ENCODE data around the gene TTC17.
"Not testable (repeated sequence)": the region's sequence is repeated elsewhere in the genome, so short reads cannot be mapped to it uniquely, and the experiment has no call there.

The TTC17 gene, protein sequence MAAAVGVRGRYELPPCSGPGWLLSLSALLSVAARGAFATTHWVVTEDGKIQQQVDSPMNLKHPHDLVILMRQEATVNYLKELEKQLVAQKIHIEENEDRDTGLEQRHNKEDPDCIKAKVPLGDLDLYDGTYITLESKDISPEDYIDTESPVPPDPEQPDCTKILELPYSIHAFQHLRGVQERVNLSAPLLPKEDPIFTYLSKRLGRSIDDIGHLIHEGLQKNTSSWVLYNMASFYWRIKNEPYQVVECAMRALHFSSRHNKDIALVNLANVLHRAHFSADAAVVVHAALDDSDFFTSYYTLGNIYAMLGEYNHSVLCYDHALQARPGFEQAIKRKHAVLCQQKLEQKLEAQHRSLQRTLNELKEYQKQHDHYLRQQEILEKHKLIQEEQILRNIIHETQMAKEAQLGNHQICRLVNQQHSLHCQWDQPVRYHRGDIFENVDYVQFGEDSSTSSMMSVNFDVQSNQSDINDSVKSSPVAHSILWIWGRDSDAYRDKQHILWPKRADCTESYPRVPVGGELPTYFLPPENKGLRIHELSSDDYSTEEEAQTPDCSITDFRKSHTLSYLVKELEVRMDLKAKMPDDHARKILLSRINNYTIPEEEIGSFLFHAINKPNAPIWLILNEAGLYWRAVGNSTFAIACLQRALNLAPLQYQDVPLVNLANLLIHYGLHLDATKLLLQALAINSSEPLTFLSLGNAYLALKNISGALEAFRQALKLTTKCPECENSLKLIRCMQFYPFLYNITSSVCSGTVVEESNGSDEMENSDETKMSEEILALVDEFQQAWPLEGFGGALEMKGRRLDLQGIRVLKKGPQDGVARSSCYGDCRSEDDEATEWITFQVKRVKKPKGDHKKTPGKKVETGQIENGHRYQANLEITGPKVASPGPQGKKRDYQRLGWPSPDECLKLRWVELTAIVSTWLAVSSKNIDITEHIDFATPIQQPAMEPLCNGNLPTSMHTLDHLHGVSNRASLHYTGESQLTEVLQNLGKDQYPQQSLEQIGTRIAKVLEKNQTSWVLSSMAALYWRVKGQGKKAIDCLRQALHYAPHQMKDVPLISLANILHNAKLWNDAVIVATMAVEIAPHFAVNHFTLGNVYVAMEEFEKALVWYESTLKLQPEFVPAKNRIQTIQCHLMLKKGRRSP

DNA sequence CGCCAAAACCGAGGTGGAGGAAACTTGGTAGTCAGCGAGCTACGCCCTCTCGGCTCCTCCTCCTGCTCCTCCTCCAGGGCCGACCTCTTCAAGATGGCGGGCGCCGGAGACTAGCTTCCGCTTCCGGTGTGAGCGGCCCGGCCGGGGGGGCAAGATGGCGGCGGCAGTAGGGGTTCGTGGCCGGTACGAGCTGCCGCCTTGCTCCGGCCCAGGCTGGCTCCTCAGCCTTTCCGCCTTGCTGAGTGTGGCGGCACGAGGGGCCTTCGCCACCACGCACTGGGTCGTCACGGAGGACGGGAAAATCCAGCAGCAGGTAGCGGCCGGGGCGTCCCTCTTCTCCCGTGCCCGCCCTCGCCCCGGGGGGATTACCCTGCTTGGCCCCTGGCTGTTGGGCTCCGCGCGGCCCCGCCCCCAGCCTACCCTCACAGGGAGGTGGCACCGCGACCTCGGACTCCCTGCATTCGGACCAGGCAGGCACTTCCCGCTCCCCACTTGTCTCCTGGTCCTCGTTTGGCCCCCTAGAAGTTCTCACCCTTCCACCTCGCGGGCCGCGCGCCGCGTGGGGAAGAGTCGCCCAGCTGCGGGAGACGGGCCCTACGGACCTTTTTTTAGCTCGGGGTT is at the start of gene TTC17:
Gene TTC17 (plus strand): TSS at position 120 of the 621 bp plus-strand sequence. CDS start 35 bp downstream, at position 155.
- Mint-ChIP-seq H3K4me3 (peak within 1 kb of the TSS; percentile 90), H3K27ac (peak within 1 kb of the TSS; percentile 97), H3K4me1 (peaks cover 34% of the 10 kb centered on the region), H3K36me3 (peaks cover 19% of the 10 kb centered on the region), H3K9me3 (no peaks in the 10 kb centered on the region)
- ATAC-seq (peak; percentile 96), DNase-seq (ENCODE audit: low spot score in 2 of 2) (peak; percentile 92 to 96)

DNA sequence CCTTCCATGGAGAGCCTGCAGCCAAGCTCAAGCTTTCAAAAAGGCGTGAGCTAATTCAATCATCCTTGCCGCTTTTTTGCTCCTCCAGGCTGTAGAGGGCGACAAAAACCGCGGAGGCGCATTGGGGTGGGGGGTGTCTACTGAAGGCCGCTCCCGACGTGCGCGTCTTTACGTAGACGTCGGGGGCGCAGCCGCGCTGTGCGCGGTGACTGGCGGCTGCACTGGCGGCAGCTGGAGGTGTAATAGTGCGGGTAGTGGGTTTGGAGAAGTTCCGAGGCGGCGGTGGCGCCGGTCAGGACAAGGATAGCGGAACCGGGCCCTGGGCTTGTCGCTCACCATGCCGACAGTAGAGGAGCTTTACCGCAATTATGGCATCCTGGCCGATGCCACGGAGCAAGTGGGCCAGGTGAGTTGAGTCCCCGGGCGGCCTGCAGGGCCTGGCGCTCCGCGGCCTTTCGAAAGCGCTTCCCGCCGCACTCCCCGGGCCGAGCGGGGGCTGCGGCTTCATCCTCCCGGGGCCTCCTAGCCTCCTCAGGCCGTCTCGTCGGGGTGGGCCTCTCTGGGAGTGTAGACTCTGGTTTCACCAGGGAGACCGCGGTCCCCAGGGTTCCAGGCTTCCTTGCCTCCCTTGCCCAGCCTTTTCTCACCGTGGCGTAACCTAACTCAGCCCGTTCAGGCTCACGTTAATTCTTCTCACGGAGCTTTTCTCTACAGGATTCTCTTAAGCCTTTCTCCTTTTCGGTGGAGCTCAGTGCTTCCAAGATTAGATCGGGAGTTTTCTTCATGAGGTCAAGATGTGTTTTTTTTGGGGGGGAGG is 46.7 kb upstream of the TTC17 start, which contains the start of gene API5:
Gene API5 (plus strand): TSS at position 206 of the 817 bp plus-strand sequence. CDS start 132 bp downstream, at position 338.
- H3K4me1 Mint-ChIP-seq: peaks cover 39% of the 10 kb centered on the region
- H3K4me3 Mint-ChIP-seq: peak within 1 kb of the TSS; percentile 95
- DNase-seq (ENCODE audit: low spot score in 2 of 2) (peak; percentile 83 to 94), ATAC-seq (peak; percentile 95)
- H3K27ac Mint-ChIP-seq: peak within 1 kb of the TSS; percentile 97
- H3K36me3 Mint-ChIP-seq: peaks cover 29% of the 10 kb centered on the region
- no peaks in the 10 kb centered on the region for H3K9me3 Mint-ChIP-seq

DNA sequence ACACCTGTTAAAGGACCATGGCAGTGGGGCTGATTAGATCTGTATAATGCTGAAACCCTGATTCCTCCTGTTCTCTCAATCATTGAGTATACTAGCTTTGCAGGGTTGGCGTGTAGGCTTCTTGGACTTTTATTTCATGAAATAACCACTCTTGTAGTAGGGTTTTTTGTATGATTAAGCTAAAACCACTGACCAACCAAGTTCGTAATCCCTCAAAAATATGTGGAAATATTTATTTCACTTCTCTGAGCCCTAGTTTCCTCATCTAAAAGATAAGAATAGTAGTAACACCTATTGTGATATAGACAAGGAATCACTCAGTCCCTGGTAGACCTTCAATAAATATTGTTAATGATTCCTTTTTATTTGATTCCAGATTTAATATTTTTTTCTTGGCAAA is 42.8 kb upstream of the TTC17 start:
- Mint-ChIP-seq H3K9me3 (no peaks in the 10 kb centered on the region), H3K36me3 (peaks cover 69% of the 10 kb centered on the region), H3K27ac (peak overlapping the region; percentile 52), H3K4me3 (peak overlapping the region; percentile 24), H3K4me1 (peaks cover 39% of the 10 kb centered on the region)
- ATAC-seq: no peak
- no peak for DNase-seq (ENCODE audit: low spot score in 2 of 2)

DNA sequence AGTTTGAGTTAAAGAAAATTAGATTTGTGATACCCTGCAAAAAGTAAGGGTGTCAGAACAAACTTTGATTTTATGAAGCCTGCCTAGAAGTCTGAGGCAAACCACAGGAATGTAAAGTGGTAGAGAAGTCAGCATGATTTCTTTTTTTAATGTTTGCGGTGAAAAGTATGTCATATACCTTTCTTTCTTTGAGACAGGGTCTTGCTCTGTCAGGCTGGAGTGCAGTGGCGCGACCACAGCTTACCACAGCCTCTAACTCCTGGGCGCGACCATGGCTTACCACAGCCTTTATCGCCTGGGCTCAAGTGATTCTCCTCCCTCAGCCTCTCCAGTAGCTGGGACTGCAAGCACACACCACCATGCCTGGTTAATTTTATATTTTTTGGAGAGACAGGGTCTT is 42.3 kb upstream of the TTC17 start:
- peak overlapping the region; percentile 24 for H3K4me3 Mint-ChIP-seq
- DNase-seq (ENCODE audit: low spot score in 2 of 2): peak in 1 of 2 donors; percentile 68
- peak; percentile 72 for ATAC-seq
- no peaks in the 10 kb centered on the region for H3K9me3 Mint-ChIP-seq
- H3K27ac Mint-ChIP-seq: peak overlapping the region; percentile 52
- peaks cover 74% of the 10 kb centered on the region for H3K36me3 Mint-ChIP-seq
- peaks cover 39% of the 10 kb centered on the region for H3K4me1 Mint-ChIP-seq

DNA sequence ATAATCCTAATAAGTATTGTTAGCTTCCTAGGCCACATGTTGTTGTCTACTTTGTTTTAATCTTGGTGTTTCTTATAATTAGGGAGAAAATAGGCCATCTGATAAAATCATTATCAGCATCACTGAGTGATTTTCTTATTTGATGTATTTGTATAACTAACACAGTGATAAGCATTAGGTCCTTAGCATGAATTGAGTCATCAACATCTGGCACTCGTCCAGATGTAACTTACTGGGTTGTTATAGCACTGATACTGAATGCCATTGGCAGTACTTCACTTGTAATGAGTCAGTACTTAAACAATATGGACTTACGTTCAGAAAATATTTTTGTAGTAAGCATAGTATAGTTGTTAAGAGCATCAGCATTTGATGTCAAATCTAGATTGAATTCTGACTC is 30.7 kb upstream of the TTC17 start:
- ATAC-seq (no peak), DNase-seq (ENCODE audit: low spot score in 2 of 2) (no peak)
- Mint-ChIP-seq H3K36me3 (peaks cover 100% of the 10 kb centered on the region), H3K4me3 (no peak overlapping the region), H3K27ac (no peak overlapping the region), H3K4me1 (no peaks in the 10 kb centered on the region), H3K9me3 (no peaks in the 10 kb centered on the region)

DNA sequence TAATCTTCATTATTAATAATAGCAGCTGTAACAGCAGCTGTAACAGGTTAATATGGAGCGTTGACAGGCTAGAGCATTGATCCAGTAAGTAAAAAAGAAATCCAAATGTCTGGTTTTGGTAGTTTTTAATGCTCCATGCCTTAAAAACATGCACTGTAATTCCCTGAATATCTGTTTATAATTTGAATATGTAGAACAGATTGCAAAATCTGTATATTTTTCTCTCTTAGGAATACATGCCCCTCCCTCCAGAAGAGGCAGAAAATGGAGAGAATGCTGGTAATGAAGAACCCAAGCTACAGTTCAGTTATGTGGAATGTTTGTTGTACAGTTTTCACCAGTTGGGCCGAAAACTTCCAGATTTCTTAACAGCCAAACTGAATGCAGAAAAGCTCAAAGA is 30.2 kb upstream of the TTC17 start:
- H3K36me3 Mint-ChIP-seq: peaks cover 100% of the 10 kb centered on the region
- DNase-seq (ENCODE audit: low spot score in 2 of 2) (no peak), ATAC-seq (no peak)
- no peak overlapping the region for H3K4me3 Mint-ChIP-seq
- H3K9me3 Mint-ChIP-seq: no peaks in the 10 kb centered on the region
- no peak overlapping the region for H3K27ac Mint-ChIP-seq
- no peaks in the 10 kb centered on the region for H3K4me1 Mint-ChIP-seq

DNA sequence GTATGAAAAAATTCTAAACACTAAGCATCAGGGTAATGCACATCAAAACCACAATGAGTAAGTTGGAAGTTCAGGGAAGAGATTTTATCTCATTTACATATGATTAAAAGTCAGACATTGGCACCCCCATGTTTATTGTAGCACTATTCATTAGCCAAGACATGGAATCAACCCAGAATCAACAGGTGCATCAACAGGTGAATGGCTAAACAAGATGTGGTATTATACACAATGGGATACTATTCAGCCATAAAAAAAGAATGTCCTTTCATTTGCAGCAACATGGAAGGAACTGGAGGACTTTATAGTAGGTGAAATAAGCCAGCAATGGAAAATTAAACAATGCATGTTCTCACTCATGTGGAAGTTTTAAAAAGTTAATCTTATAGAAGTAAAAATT is 17.6 kb upstream of the TTC17 start:
- no peak overlapping the region for H3K4me3 Mint-ChIP-seq
- ATAC-seq (no peak), DNase-seq (ENCODE audit: low spot score in 2 of 2) (no peak)
- no peak overlapping the region for H3K27ac Mint-ChIP-seq
- H3K4me1 Mint-ChIP-seq: no peaks in the 10 kb centered on the region
- H3K9me3 Mint-ChIP-seq: no peaks in the 10 kb centered on the region
- H3K36me3 Mint-ChIP-seq: peaks cover 65% of the 10 kb centered on the region

DNA sequence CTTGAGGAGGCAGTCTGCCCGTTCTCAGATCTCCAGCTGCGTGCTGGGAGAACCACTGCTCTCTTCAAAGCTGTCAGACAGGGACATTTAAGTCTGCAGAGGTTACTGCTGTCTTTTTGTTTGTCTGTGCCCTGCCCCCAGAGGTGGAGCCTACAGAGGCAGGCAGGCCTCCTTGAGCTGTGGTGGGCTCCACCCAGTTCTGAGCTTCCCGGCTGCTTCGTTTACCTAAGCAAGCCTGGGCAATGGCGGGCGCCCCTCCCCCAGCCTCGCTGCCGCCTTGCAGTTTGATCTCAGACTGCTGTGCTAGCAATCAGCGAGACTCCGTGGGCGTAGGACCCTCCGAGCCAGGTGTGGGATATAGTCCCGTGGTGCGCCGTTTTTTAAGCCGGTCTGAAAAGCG is 7.3 kb upstream of the TTC17 start:
- H3K4me1 Mint-ChIP-seq; H3K27ac Mint-ChIP-seq; ATAC-seq; H3K9me3 Mint-ChIP-seq; H3K36me3 Mint-ChIP-seq; DNase-seq (ENCODE audit: low spot score in 2 of 2); H3K4me3 Mint-ChIP-seq: not testable (repeated sequence)

DNA sequence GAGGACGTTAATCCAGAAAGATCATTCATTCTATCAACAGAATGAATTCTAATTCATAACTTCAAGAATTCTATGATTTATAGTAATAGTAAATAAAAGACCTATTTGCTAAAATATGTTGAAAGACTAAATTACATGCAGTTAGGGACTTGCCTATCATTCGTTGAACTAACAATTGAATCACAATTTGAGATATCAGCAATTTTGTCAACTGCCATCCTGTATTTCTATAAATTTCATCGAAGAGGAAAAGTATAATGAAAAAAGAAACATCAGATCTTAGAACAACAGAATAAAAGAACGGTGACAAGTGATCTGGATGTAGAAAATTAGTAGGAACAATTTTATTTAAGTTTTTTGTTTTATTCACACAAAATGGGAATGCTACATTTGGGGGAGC is 4.4 kb upstream of the TTC17 start:
- Mint-ChIP-seq H3K36me3 (peaks cover 11% of the 10 kb centered on the region), H3K4me1 (peaks cover 13% of the 10 kb centered on the region), H3K9me3 (no peaks in the 10 kb centered on the region), H3K4me3 (no peak overlapping the region), H3K27ac (no peak overlapping the region)
- no peak for DNase-seq (ENCODE audit: low spot score in 2 of 2)
- ATAC-seq: no peak

DNA sequence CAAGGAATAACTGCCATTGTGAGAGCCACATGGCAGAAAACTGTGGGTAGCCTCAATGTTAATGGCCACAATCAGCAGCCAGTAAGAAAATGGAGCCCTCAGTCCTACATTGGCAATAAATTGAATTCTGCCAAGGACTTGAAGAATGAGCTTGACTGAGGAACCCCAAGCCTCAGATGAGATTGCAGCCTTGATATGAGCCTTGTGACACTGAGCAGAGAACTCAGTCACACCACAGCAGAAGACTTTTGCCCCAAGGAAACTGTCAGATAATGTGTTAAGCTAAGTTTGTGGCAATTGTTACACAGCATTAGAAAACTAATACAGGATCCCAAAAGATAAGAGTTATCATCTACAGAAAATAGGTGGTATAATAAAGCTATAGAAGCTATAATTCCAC is 2.4 kb upstream of the TTC17 start:
- Mint-ChIP-seq H3K9me3 (no peaks in the 10 kb centered on the region), H3K4me1 (peaks cover 28% of the 10 kb centered on the region), H3K27ac (no peak overlapping the region), H3K36me3 (peaks cover 15% of the 10 kb centered on the region), H3K4me3 (no peak overlapping the region)
- no peak for DNase-seq (ENCODE audit: low spot score in 2 of 2)
- no peak for ATAC-seq

DNA sequence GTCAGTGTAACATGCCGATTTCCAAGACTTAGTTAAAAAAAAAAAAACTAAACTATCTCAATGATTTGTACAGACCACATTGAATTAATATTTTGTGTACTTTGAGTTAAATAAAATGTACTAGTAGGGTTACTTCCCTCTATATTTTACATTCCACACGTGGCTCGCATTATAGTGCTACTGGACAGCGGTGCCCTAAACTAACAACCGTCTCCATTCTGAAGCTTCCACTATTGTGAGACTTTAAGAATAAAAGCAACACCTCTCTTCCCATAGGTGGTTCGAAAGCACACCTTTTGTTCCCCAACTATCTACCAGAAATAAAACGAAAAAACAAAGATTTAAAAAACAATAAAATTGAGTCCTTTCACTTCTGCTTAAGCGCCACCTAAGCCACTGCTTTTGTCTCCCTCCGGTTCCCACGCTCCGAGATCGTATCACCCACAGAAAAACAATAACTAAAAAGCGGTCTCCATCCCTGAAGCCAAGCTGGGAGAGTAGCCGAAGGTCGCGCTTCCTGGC is 380 bp upstream of the TTC17 start:
- ATAC-seq: no peak
- Mint-ChIP-seq H3K9me3 (no peaks in the 10 kb centered on the region), H3K36me3 (peaks cover 15% of the 10 kb centered on the region), H3K27ac (peak overlapping the region; percentile 97), H3K4me1 (peaks cover 28% of the 10 kb centered on the region), H3K4me3 (peak overlapping the region; percentile 90)
- DNase-seq (ENCODE audit: low spot score in 2 of 2): no peak

DNA sequence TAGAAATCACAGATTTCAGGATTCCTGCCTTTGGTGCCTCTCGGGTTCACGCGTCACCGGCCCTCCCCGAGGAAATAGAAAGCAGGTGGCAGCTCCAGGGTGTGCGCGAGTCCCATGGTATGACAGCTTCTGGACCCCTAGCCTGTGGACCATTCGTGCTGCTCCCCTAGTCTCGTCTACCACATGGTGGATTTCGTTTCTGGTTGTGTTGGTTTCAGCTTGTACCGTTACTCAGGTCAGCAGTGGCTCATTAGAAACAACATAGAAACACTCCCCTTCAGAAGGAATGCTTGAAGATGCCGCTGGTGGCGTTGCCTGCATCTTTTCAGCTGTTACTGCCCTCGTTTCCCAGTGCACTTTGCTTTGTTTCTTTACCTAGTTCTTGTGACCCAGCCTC is 700 bp downstream of the TTC17 start:
- H3K4me3 Mint-ChIP-seq: peak overlapping the region; percentile 90
- H3K36me3 Mint-ChIP-seq: peaks cover 24% of the 10 kb centered on the region
- H3K4me1 Mint-ChIP-seq: peaks cover 34% of the 10 kb centered on the region
- H3K27ac Mint-ChIP-seq: peak overlapping the region; percentile 97
- DNase-seq (ENCODE audit: low spot score in 2 of 2) (no peak), ATAC-seq (peak; percentile 66)
- H3K9me3 Mint-ChIP-seq: no peaks in the 10 kb centered on the region

DNA sequence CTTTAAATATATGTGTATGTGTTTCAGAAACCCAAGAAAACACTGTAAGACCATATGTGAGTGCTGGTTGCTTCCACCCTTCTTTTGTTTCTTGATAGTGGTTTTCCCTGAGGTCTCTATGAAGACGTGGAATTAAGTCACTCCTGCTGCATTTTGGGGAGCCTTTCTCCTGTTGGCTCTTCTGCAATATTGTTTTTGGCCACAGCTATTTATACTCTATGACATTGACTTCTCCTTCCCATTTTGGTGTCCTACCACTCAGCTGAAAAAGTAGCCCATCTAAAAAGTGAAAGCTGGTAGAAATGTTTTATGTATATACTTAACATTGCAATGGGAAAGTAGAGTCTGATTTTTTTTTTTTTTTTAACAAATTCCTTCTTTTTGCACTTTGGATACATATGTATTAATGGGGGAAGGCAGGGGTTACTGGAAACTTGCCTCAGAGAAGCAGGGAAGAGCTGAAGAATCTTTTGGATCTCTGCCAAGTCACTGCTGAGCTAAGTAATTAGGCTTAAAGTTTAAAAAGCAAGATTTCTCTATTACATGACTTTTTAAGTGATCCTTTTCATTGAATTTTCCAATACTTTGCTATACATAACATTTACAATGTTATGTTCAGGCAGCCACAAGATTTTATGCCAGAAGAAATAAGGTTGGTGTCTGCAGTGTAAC is 1.8 kb downstream of the TTC17 start:
- no peak for DNase-seq (ENCODE audit: low spot score in 2 of 2)
- H3K27ac Mint-ChIP-seq: peak overlapping the region; percentile 97
- H3K9me3 Mint-ChIP-seq: no peaks in the 10 kb centered on the region
- H3K36me3 Mint-ChIP-seq: peaks cover 35% of the 10 kb centered on the region
- H3K4me1 Mint-ChIP-seq: peaks cover 37% of the 10 kb centered on the region
- H3K4me3 Mint-ChIP-seq: peak overlapping the region; percentile 90
- no peak for ATAC-seq
